ENCODE results near the gene FCGR1A.
A peak's percentile ranks its signal among the peaks of the same experiment; 100 is the strongest.
"Not testable (repeated sequence)": the region's sequence is repeated elsewhere in the genome, so short reads cannot be mapped to it uniquely, and the experiment has no call there.

FCGR1A gene

DNA sequence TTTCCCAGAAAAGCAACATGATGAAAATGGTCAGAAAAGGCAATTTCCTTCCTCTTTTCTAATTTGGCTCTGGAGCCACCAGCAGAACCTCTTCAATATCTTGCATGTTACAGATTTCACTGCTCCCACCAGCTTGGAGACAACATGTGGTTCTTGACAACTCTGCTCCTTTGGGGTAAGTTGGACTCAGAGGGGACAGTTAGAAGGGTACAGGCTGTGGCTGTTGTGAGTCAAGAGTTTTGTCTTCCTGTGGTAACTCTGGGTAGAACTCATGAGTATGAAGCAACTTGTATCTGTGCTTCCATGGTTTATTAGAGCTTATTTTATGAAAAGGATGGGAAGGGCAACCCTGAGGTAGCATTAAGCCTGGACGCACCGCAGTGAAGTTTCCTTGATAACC is at the start of gene FCGR1A:
FCGR1A (plus strand) TSS at position 95 of the 400 bp plus-strand sequence; CDS start at position 145, 50 bp downstream.
- DNase-seq (ENCODE audit: low read depth in 2 of 2): not testable (repeated sequence)

- DNase-seq (ENCODE audit: low read depth in 2 of 2): not testable (repeated sequence)
These were observed 49.7 kb upstream of the FCGR1A start for GRCh38 chr1:149732781-149733180.

DNA sequence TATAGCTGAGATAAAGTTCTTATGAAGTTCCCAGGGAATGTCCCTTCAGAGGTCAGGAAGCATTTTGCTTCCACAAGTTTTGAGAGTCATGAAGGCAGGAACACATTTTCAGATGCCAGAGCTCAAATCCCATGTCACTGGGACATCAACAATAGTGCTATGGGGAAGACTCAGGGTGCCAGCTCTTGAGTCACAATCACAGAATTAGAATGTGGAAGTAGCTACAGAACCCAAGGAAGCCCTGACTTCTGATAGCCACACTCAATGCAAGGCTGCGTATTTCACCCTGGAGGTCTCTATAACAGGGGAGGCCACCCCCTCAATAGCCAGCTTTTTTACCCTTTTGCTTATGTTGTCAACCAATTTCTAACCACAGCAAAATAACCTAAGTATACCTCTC is 47.8 kb upstream of the FCGR1A start:
- DNase-seq (ENCODE audit: low read depth in 2 of 2): not testable (repeated sequence)

- peak; percentile 56 to 67 for DNase-seq (ENCODE audit: low read depth in 2 of 2)
These were observed 42.3 kb upstream of the FCGR1A start for GRCh38 chr1:149740148-149740581.

DNA sequence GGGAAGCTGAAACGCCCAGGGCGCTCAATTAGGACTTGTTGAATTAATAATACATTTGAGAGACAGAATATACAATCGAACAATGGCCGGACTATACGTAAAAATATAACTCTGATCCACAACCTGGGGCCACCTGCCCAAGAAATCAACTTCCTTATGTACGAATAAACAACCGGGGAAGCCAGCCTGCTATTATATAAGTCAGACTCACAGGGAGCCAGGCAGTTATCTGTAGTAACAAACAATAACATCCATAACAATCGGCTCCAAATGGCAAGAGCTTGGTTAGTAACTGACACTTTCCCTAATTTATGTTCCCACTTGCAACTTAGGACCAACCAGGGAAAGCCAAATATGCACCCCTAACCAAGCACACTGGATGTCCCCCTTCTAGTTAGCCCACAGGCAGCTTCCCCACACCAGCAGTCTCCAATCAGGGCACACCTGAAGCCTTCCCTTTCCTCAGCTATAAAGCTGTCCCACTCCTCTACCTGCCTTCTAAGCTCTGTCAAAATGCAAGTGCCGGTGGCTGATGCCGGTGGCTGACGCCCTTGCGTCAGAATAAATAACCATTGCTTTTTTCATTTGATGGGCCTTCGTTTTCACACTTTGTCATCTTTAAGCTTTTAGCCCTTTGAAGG is 41.8 kb upstream of the FCGR1A start:
- DNase-seq (ENCODE audit: low read depth in 2 of 2): not testable (repeated sequence)

DNA sequence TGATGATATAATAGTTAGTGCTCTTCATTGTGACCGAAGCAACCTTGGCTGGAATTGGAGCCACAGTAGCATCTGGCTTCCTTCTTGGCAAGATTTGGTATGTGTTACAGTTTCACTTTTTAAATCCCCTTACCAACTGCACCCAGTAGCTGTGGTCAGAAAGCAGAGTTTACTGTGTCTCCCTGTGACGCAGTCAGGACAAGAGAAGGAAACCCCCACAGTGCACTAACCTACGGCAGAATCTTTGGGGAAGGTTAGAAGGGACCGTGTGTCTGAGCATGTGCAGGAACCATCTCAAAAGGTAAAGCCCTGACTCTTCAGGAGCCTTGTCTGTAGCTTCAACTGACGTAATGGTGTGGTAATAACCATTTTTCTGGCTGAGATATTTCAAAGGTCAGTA is 40.6 kb upstream of the FCGR1A start:
- not testable (repeated sequence) for DNase-seq (ENCODE audit: low read depth in 2 of 2)

GRCh38 chr1:149746463-149747356 is 35.8 kb upstream of the FCGR1A start:
- DNase-seq (ENCODE audit: low read depth in 2 of 2): not testable (repeated sequence)

GRCh38 chr1:149747359-149748143 is 34.9 kb upstream of the FCGR1A start:
- not testable (repeated sequence) for DNase-seq (ENCODE audit: low read depth in 2 of 2)

DNA sequence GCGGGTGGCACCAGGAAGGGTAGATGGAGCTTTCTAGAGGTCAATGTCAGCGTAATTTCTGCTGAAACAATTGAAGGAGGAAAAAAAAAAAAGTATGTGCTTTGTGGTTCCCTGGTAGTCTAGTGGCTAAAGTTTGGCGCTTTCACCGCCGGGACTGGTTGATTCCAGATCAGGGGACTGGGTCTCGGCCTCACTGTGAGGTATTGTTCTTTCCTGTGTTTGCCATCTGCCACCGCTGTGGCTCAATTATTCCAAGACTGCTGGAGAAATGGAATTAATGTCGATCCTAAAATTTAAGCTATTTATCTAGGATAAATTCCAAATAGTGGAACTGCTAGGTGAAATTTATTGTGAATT is 34.4 kb upstream of the FCGR1A start:
- not testable (repeated sequence) for DNase-seq (ENCODE audit: low read depth in 2 of 2)

DNA sequence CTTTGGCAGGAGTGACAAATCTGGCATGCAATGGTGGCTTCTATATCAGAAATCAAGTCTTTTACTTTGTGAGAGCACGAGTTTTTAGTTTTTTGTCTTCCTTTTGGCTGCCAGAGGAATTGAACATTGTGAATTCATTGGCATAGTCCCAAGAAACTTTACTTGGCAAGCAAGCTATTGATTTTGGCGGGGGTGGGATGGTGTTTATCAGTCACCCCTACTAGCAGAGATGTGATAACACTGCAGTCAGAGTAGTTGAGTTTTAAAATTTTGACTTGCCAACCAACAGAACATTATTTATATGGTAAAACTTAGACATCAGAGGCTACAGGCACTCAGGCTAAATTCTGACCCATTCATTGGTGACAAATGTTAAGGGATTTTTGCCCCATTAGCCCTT is 31.9 kb upstream of the FCGR1A start:
- not testable (repeated sequence) for DNase-seq (ENCODE audit: low read depth in 2 of 2)

DNA sequence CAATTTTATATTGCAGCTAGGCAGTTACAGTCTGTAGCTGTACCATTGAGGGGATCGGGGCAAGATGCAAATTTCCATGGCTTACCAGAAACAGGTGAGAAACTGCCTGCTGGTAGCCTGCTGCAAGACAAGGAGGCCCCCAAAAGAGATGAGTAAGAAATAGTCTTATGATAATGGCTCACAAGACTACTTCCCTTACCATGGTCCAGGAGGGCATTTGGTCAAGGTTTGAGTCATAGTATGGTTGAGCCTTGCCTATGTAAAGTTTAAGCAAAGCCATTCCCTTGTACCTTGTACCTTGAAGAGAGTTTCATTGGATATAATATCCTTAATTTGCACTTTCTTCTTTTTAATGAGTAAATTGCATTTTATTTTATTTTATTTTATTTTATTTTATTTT is 30.3 kb upstream of the FCGR1A start:
- not testable (repeated sequence) for DNase-seq (ENCODE audit: low read depth in 2 of 2)

DNA sequence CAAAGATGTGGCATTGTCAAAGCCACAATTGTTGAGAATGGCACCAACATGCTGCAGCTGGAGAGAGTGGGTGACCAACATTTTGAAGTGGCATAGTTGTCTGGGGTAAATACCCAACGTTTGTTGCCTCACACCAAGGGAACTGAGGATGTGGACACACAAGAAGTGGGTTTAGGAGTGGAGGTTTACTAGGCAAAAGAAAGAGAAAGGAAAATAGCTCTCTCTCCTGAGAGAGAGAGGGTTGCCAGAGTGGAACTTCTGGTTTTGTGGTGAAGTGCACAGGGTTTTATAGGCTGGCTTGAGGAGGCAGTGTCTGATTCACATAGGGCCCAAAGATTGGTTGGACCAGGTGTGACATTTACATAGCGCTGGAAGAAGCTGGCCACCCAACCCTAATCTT is 29.0 kb upstream of the FCGR1A start:
- not testable (repeated sequence) for DNase-seq (ENCODE audit: low read depth in 2 of 2)

DNA sequence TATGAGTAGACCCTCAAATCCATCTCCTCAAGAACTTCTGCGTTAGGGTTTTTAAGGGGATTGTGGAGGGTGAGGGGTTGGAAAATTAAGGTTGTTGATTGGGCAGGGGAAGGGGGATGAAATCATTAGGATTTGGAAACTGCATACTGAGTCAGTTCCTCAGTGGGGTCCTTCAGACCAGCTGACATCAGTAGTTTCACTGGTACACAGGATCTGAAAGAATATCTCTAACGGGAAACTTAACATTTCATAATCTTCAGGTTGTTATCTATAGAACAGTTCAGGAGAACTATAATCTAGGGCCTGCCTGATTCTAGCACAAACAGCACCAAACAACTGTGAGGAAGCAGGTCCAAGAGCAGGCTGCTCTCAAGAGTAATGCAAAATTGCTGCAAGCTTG is 27.2 kb upstream of the FCGR1A start:
- DNase-seq (ENCODE audit: low read depth in 2 of 2): not testable (repeated sequence)

DNA sequence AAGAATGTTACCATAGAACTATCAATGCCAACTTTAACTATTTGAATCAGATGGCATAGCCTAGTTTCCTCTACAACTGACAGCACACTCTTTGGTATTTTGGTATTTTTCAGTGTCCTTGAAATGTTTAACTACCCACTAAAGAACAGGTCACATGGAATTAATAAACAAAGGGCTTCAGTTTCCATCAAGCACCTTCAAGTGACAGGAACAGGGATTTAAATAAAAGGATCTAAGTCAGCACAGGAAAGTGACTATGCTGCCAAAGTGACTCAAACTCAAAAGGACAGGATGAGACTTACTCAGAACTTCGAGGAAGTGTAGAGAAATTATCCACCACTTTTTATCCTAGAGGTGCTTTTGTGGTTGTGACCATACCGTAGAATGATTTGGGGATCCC is 20.2 kb upstream of the FCGR1A start:
- not testable (repeated sequence) for DNase-seq (ENCODE audit: low read depth in 2 of 2)

DNA sequence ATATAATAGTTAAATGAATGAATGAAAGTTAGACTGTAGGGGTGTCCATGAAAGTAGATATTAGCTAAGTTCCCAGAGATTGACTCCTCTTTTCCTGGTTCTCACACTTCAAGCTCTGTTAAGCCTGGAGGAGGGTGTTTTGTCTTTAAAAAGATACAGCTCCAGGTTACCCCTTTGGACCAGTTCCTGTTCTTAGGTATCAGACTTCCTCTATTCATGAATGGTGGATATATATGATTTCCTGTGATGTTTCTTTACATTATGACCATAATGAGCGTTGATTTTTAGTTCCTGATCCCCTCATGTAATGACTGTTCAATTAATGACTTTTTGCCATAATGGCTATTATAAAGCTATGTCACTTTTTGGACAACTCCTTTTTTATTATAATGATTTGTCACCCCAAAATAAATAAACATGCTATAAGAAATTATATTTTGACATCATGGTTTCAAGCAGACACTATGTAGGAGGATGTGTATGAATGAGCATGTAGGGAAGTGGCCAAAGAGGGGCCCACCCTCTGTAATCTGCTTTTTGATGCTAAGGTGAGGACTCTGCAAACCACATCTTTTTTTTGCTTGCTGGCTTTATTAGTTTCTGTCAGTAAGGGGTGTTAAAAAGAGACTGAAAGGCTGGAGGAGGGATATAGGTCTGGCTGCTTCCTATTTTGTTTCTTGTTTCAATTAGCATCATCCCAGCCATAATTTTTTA is 18.2 kb upstream of the FCGR1A start:
- DNase-seq (ENCODE audit: low read depth in 2 of 2): not testable (repeated sequence)

DNA sequence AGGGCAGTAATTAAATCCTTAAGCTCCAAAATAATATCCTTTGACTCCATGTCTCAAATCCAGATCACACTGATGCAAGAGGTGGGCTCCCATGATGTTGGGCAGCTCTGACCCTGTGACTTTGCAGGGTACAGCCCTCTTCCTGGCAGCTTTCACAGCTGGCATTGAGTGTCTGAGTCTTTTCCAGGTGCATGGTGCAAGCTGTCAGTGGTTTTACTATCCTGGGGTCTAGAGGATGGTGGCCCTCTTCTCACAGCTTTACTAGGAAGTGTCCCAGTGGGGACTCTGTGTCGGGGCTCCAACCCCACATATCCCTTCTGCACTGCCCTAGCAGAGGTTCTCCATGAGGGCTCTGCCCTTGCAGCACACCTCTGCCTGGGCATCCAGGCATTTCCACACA is 16.3 kb upstream of the FCGR1A start:
- DNase-seq (ENCODE audit: low read depth in 2 of 2): not testable (repeated sequence)

- not testable (repeated sequence) for DNase-seq (ENCODE audit: low read depth in 2 of 2)
These were observed 13.3 kb upstream of the FCGR1A start for GRCh38 chr1:149769216-149769615.

- DNase-seq (ENCODE audit: low read depth in 2 of 2): not testable (repeated sequence)
These were observed 11.8 kb upstream of the FCGR1A start for GRCh38 chr1:149770661-149771060.

GRCh38 chr1:149771653-149772425 is 10.7 kb upstream of the FCGR1A start:
- not testable (repeated sequence) for DNase-seq (ENCODE audit: low read depth in 2 of 2)

DNA sequence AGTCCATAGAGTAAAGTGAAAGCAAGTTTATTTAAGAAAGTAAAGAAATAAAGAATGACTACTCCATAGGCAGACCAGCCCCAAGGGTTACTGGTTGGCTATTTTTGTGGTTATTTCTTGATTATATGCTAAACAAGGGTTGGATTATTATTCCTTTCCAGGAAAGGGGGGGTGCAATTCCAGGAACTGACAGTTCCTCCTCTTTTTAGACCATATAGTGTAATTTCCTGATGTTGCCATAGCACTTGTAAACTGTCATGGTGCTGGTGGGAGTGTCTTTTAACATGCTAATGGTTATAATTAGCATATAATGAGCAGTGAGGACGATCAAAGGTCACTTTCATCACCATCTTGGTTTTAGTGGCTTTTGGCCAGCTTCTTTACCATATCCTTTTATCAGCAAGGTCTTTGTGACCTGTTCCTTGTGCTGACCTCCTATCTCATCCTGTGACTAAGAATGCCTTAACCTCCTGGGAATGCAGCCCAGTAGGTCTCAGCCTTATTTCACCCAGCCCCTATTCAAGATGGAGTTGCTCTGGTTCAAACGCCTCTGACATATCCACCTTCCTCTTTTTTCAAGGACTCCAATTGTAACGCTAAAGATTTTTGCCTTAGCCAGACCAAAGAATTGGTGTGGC is 6.9 kb upstream of the FCGR1A start:
- not testable (repeated sequence) for DNase-seq (ENCODE audit: low read depth in 2 of 2)

Measured in stimulated activated CD4-positive, alpha-beta T cell treated with anti-CD3 and anti-CD28 coated beads, Interleukin-15, amount 100 ng/mL, for 48 hours (primary cell).